Uterus (tissue), 2 donors: Measurements from ENCODE around the gene ANKH.

Source experiments
- POLR2A ChIP-seq, 2 donors: fragments of 450-650 bp; IDR thresholded peaks; one replicate each; pipeline ENCODE4 v1.6.1; 2016; ENCODE audit warnings: antibody characterized with exemption in 2 of 2, mild to moderate bottlenecking in 1 of 2, moderate library complexity in 1 of 2
- TF ChIP-seq, protein P1 (sequence below), 4 experiments: fragments of 200-600 bp in 2 of 4; fragments of 450-650 bp in 2 of 4; sonication (generic) in 2 of 4; IDR thresholded peaks; one replicate each; pipeline ENCODE4 v1.5.1; 2016 to 2019; ENCODE audit warnings: antibody characterized with exemption in 4 of 4, mild to moderate bottlenecking in 2 of 4, moderate library complexity in 1 of 4

DNA sequence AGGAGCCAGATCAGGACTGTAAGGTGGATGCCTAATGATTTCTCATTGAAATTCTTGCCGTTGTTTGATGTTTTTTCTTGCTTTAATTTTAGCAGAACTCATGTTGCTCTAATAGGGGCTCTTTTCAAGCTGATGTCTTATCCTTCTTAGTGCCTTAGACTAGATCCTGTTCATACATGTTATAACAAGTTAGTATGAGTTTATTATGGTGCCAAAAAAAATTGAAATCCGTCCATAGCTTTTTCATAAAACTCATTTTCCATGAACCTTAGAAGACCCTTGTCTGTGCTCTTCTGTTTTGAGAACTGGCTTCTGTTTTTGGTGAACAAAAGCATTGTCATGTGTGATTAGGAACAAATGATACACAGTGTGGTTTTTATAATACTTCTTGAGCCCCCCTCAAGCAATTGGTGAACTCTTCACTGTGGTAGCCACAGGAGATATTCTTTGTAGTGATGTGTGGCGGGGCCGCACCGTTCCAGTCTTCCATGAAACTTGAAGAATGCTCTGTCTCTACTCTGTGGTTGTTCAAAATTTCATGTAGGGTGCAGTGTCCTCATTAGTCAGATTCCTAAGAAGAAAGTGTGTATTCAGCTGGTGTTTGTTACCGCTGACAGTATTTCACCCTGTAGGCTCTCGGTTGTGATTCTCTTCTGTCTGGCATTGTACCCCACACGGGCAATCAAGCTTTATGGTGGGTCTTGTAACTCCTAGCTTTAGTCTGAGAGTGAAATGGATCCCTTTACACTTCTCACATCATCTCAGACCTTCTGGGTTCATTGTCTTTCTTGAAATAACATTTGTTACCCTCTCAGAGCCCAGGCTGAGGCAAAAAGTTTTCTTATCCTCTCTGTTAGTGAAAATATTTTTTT is 196.4 kb downstream of the ANKH start:
- no peak for TF ChIP-seq POLR2A (IDR thresholded peaks at IDR 0.05)
- TF ChIP-seq, protein P1, sequence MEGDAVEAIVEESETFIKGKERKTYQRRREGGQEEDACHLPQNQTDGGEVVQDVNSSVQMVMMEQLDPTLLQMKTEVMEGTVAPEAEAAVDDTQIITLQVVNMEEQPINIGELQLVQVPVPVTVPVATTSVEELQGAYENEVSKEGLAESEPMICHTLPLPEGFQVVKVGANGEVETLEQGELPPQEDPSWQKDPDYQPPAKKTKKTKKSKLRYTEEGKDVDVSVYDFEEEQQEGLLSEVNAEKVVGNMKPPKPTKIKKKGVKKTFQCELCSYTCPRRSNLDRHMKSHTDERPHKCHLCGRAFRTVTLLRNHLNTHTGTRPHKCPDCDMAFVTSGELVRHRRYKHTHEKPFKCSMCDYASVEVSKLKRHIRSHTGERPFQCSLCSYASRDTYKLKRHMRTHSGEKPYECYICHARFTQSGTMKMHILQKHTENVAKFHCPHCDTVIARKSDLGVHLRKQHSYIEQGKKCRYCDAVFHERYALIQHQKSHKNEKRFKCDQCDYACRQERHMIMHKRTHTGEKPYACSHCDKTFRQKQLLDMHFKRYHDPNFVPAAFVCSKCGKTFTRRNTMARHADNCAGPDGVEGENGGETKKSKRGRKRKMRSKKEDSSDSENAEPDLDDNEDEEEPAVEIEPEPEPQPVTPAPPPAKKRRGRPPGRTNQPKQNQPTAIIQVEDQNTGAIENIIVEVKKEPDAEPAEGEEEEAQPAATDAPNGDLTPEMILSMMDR (IDR thresholded peaks at IDR 0.05) = no peak
